Measurements from ENCODE around the gene MFAP4. TPM values are rescaled to one million over a fixed set of nuclear protein-coding genes. Genes with fewer than 3 reads are reported as not detected.

MFAP4 gene
- total RNA-seq, 1 donor from 2014 or later, result 205 TPM

DNA sequence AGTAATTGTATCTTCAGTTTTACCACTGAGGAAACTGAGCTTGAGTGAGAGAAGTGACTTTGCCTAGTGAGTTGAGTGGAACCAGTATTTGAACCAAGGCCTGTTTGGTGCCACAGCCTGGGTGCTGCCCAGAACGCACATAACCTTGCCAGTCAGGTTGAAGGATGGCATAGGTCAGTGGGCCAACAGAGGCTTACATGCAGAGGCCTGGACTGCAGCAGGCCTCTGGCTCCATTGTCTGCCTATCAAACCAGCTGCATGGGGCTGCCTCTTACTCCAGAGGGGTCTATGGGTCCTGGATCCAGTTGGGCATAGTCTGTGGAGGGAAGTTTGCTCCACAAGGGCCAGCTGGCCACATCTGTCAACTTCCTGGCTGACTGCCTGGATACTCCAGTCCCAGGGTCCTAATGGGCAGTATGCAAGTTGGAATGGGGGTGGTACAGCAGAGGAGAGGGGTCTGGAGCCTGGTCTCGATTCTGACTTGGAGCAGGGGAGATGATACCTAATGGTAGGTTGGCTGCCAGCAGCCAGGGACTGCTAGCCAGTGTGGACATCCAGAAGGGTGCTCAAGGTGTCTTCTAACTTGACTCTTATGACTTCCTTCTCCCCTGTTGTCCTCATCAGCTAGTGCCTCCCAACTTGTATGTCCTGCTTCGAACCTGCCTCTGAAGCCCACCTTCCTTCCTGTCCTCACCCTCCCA is 12.9 kb upstream of the MFAP4 start:
- Histone ChIP-seq H3K36me3 (no peaks in the 10 kb centered on the region), H3K4me3 (no peak overlapping the region), H3K4me1 (peaks cover 40% of the 10 kb centered on the region), H3K9me3 (no peaks in the 10 kb centered on the region), H3K27me3 (no peaks in the 10 kb centered on the region), H3K27ac (no peak overlapping the region)
- intact Hi-C loops (cut with DNase I), result no loop called here
- TF ChIP-seq POLR2A (IDR thresholded peaks at IDR 0.05) (no peak), POLR2AphosphoS5 (IDR thresholded peaks at IDR 0.05; ENCODE audit: insufficient read depth in 1 of 2, low read depth in 1 of 2) (no peak)
- TF ChIP-seq, protein P1, sequence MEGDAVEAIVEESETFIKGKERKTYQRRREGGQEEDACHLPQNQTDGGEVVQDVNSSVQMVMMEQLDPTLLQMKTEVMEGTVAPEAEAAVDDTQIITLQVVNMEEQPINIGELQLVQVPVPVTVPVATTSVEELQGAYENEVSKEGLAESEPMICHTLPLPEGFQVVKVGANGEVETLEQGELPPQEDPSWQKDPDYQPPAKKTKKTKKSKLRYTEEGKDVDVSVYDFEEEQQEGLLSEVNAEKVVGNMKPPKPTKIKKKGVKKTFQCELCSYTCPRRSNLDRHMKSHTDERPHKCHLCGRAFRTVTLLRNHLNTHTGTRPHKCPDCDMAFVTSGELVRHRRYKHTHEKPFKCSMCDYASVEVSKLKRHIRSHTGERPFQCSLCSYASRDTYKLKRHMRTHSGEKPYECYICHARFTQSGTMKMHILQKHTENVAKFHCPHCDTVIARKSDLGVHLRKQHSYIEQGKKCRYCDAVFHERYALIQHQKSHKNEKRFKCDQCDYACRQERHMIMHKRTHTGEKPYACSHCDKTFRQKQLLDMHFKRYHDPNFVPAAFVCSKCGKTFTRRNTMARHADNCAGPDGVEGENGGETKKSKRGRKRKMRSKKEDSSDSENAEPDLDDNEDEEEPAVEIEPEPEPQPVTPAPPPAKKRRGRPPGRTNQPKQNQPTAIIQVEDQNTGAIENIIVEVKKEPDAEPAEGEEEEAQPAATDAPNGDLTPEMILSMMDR (IDR thresholded peaks at IDR 0.05), result no peak
- DNase-seq (ENCODE audit: extremely low spot score in 2 of 2), result no peak

DNA sequence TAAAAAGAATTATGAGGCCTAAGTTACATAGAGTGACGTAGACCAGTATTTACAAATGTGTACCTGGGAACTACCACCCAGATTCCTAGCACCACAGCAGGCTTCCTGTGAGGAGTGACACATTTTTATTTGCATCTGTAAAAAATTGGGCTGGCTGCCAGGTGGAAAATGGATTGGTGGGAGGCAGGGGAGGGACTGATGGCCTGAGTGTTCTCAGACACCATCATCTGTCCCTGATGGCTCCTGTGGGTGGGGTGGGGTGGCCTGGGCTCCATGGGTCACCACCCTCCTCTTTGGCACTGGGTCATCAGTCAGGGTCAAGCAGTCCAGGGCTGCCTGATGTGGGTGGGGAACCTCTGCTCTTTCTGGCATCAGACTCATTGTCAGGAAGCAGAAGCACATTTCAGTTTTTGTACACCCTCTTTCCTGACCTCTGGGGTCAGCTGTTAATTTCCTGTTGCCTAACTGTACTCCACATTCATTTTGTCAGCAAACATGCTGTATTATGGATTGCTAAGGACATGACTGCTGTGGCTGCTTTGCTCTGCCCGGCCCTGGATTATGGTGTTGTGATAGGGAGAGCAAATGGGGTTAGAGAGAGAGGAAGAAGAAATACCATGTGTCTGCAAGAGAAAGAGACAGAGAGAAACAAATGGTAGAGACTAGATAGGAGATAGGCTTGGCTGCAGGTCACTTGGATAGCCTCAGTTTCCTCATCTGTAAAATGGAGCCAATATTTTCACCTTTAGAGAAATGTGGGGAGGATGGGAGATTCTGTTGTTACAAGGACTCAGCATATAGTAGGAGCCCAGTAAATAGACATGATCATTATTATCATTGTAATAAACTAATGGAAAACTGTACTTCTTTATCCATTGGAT is 11.6 kb upstream of the MFAP4 start:
- H3K27ac ChIP-seq, result peak overlapping the region; percentile 57
- peaks cover 40% of the 10 kb centered on the region for H3K4me1 ChIP-seq
- no peaks in the 10 kb centered on the region for H3K27me3 ChIP-seq
- no peaks in the 10 kb centered on the region for H3K36me3 ChIP-seq
- intact Hi-C loops (cut with DNase I), result no loop called here
- no peak for DNase-seq (ENCODE audit: extremely low spot score in 2 of 2)
- no peaks in the 10 kb centered on the region for H3K9me3 ChIP-seq
- no peak for TF ChIP-seq POLR2A (IDR thresholded peaks at IDR 0.05)
- peak in 1 of 2 donors; percentile 54 for TF ChIP-seq POLR2AphosphoS5 (IDR thresholded peaks at IDR 0.05; ENCODE audit: insufficient read depth in 1 of 2, low read depth in 1 of 2)
- no peak overlapping the region for H3K4me3 ChIP-seq

DNA sequence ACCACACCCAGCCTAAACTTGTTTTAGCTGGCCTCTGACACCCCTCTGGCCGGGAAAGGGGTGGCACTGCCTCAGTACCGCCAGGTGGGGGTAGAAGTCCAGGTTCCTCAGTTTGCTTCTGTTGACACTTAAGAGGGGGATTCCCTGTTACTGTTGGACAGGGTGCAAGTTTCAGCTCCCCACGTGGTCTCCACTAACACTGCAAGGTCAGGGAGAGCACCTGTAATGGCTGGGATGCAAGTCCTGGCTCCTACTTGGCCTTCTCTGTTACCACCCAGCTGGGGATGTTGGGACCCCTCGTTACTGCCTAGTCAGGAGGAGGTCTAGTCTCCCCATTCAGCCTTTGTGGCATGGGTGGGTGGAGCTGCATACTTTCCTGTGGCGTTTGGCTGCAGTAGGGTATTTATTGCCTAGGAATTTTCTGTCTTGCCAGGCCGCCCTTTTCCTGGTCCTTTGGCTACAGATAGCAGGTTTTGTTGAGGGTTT is 10.6 kb upstream of the MFAP4 start:
- H3K4me3 ChIP-seq, result no peak overlapping the region
- no peaks in the 10 kb centered on the region for H3K27me3 ChIP-seq
- no peak for DNase-seq (ENCODE audit: extremely low spot score in 2 of 2)
- no peak for TF ChIP-seq POLR2AphosphoS5 (IDR thresholded peaks at IDR 0.05; ENCODE audit: insufficient read depth in 1 of 2, low read depth in 1 of 2)
- no peak for TF ChIP-seq POLR2A (IDR thresholded peaks at IDR 0.05)
- TF ChIP-seq, protein P1 (IDR thresholded peaks at IDR 0.05), result no peak
- peaks cover 35% of the 10 kb centered on the region for H3K4me1 ChIP-seq
- H3K27ac ChIP-seq, result peak overlapping the region; percentile 57
- H3K9me3 ChIP-seq, result no peaks in the 10 kb centered on the region
- intact Hi-C loops (cut with DNase I), result no loop called here
- no peaks in the 10 kb centered on the region for H3K36me3 ChIP-seq

DNA sequence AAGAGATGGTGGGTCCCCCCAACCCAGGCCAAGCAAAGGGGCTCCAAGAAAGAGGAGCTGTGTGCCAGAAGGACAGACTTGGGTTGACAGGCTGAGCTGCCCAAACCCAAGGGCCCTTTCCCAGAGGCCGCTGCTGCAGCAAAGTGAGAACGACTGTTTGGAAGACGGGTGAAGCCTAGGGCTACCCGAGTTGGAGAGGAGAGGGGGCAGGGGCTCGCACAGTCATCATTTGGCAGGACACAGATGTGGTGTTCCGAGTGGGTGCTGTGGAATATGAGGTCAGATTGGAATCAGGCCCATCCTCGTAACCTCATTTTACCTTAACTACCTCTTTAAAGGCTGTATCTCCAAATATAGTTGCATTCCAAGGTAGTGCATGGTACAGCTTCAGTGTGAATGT is 5.3 kb upstream of the MFAP4 start:
- Histone ChIP-seq H3K27me3 (no peaks in the 10 kb centered on the region), H3K36me3 (no peaks in the 10 kb centered on the region), H3K4me1 (peaks cover 34% of the 10 kb centered on the region), H3K4me3 (no peak overlapping the region), H3K27ac (no peak overlapping the region), H3K9me3 (no peaks in the 10 kb centered on the region)
- TF ChIP-seq POLR2AphosphoS5 (IDR thresholded peaks at IDR 0.05; ENCODE audit: insufficient read depth in 1 of 2, low read depth in 1 of 2) (no peak), POLR2A (IDR thresholded peaks at IDR 0.05) (no peak)
- TF ChIP-seq, protein P1 (IDR thresholded peaks at IDR 0.05), result no peak
- DNase-seq (ENCODE audit: extremely low spot score in 2 of 2), result no peak
- intact Hi-C loops (cut with DNase I), result no loop called here

DNA sequence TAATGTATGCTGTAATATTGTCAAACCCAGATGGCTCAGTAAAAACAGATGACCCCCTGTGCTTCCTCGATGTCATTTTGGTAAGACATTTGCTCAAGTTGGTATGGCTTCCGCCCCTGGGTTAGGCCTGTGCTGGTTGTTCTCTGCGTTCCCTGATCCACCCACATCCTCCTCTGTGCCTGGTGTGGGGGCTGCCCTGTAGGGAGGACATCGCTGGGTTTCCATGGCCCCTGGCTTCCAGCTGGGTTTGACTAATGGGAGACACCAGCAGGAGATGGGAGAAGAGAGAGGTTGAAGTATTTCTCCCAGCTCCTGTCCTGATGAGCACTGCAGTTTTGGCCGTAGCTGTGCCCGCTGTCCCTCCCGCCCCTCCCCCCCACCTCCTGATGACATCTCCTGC is 4.4 kb upstream of the MFAP4 start:
- intact Hi-C loops (cut with DNase I), result no loop called here
- H3K27me3 ChIP-seq, result no peaks in the 10 kb centered on the region
- DNase-seq (ENCODE audit: extremely low spot score in 2 of 2), result no peak
- no peak overlapping the region for H3K27ac ChIP-seq
- H3K36me3 ChIP-seq, result no peaks in the 10 kb centered on the region
- no peak for TF ChIP-seq POLR2AphosphoS5 (IDR thresholded peaks at IDR 0.05; ENCODE audit: insufficient read depth in 1 of 2, low read depth in 1 of 2)
- TF ChIP-seq, protein P1 (IDR thresholded peaks at IDR 0.05), result no peak
- no peaks in the 10 kb centered on the region for H3K9me3 ChIP-seq
- peaks cover 41% of the 10 kb centered on the region for H3K4me1 ChIP-seq
- no peak overlapping the region for H3K4me3 ChIP-seq

Measured in vagina (tissue), 2 donors.